IPS DF 6.9 (cell line): ENCODE data around the gene UBQLN4.
"Not testable (repeated sequence)": the region's sequence is repeated elsewhere in the genome, so short reads cannot be mapped to it uniquely, and the experiment has no call there.

Source experiments
- DNase-seq: peaks from one replicate; pipeline ENCODE4 v3.0.0-alpha.2; 2013; ENCODE audit warnings: low read depth, low spot score
- H3K27ac ChIP-seq: one replicate; pipeline ENCODE4 v1.5.1; 2013; ENCODE audit warnings: low read length, control low read depth
- H3K27me3 ChIP-seq: 2 replicates; pipeline ENCODE4 v1.6.1; 2013; ENCODE audit warnings: mild to moderate bottlenecking, low read length; ENCODE audit not compliant: control insufficient read depth, insufficient read depth
- H3K36me3 ChIP-seq: 2 replicates; pipeline ENCODE4 v1.6.1; 2013; ENCODE audit warnings: low read length; ENCODE audit not compliant: control insufficient read depth, insufficient read depth
- H3K4me1 ChIP-seq: 2 replicates; pipeline ENCODE4 v1.6.1; 2013; ENCODE audit warnings: low read length; ENCODE audit not compliant: control insufficient read depth, insufficient read depth
- H3K4me3 ChIP-seq: 2 replicates; pipeline ENCODE4 v1.5.1; 2013; ENCODE audit warnings: mild to moderate bottlenecking, low read length
- H3K9me3 ChIP-seq: 2 replicates; pipeline ENCODE4 v1.6.1; 2013; ENCODE audit warnings: low read length, inconsistent platforms; ENCODE audit not compliant: control insufficient read depth, insufficient read depth
- WGBS: extraction: QIAGEN DNeasy Blood & Tissue Kit; methylation state at CpG from one replicate; pipeline ENCODE4 v1.1.7; 2013; ENCODE audit warnings: mixed read lengths, missing lambda C conversion rate; ENCODE audit not compliant: insufficient read length, insufficient coverage; 5-methylcytosine and 5-hydroxymethylcytosine counted together

Gene UBQLN4

GRCh38 chr1:156048663-156049258 lies 4.8 kb downstream of the UBQLN4 start:
- H3K4me3 ChIP-seq: no peak overlapping the region
- peaks cover 10% of the 10 kb centered on the region for H3K36me3 ChIP-seq
- no peak for DNase-seq
- H3K27ac ChIP-seq: no peak overlapping the region
- no peaks in the 10 kb centered on the region for H3K27me3 ChIP-seq
- H3K9me3 ChIP-seq: no peaks in the 10 kb centered on the region
- H3K4me1 ChIP-seq: no peaks in the 10 kb centered on the region
- WGBS: no CpG with 5 or more reads among the region's 3 CpGs

- H3K27me3 ChIP-seq: no peaks in the 10 kb centered on the region
- no CpG with 5 or more reads among the region's 4 CpGs for WGBS
- no peak overlapping the region for H3K27ac ChIP-seq
- no peaks in the 10 kb centered on the region for H3K4me1 ChIP-seq
- H3K4me3 ChIP-seq: no peak overlapping the region
- H3K9me3 ChIP-seq: no peaks in the 10 kb centered on the region
- no peak for DNase-seq
- peaks cover 23% of the 10 kb centered on the region for H3K36me3 ChIP-seq
Measured at GRCh38 chr1:156045076-156045475, 8.5 kb downstream of the UBQLN4 start.

- no CpG with 5 or more reads among the region's 3 CpGs for WGBS
- H3K9me3 ChIP-seq: no peaks in the 10 kb centered on the region
- H3K4me1 ChIP-seq: no peaks in the 10 kb centered on the region
- H3K4me3 ChIP-seq: no peak overlapping the region
- H3K27ac ChIP-seq: no peak overlapping the region
- H3K36me3 ChIP-seq: peaks cover 17% of the 10 kb centered on the region
- DNase-seq: no peak
- H3K27me3 ChIP-seq: no peaks in the 10 kb centered on the region
Measured at GRCh38 chr1:156042828-156043227, 10.8 kb downstream of the UBQLN4 start.

- not testable (repeated sequence) for H3K4me1 ChIP-seq, H3K27ac ChIP-seq, H3K4me3 ChIP-seq, H3K9me3 ChIP-seq, DNase-seq, H3K36me3 ChIP-seq, H3K27me3 ChIP-seq
- 100% methylated on average over 1 of the region's 4 CpGs for WGBS
Measured at GRCh38 chr1:156034991-156035390, 18.6 kb downstream of the UBQLN4 start.

GRCh38 chr1:156033011-156033410 lies 20.6 kb downstream of the UBQLN4 start:
- DNase-seq: no peak
- Histone ChIP-seq H3K4me3 (no peak overlapping the region), H3K9me3 (no peaks in the 10 kb centered on the region), H3K4me1 (no peaks in the 10 kb centered on the region), H3K27me3 (no peaks in the 10 kb centered on the region; the same call in 1 of the 2 replicates), H3K27ac (no peak overlapping the region), H3K36me3 (no peaks in the 10 kb centered on the region)
- no CpG with 5 or more reads among the region's 6 CpGs for WGBS

- Histone ChIP-seq H3K9me3 (no peaks in the 10 kb centered on the region), H3K27me3 (no peaks in the 10 kb centered on the region), H3K4me3 (no peak overlapping the region), H3K36me3 (no peaks in the 10 kb centered on the region), H3K27ac (no peak overlapping the region), H3K4me1 (no peaks in the 10 kb centered on the region)
- WGBS: no CpG with 5 or more reads among the region's 4 CpGs
- no peak for DNase-seq
Measured at GRCh38 chr1:156026588-156026987, 27.0 kb downstream of the UBQLN4 start.

- H3K36me3 ChIP-seq: no peaks in the 10 kb centered on the region
- no peaks in the 10 kb centered on the region for H3K4me1 ChIP-seq
- peak; percentile 47 for DNase-seq
- WGBS: no CpG with 5 or more reads among the region's 9 CpGs
- H3K9me3 ChIP-seq: no peaks in the 10 kb centered on the region
- no peak overlapping the region for H3K4me3 ChIP-seq
- H3K27me3 ChIP-seq: no peaks in the 10 kb centered on the region
- H3K27ac ChIP-seq: no peak overlapping the region
Measured at GRCh38 chr1:156025876-156026275, 27.7 kb downstream of the UBQLN4 start.

- no peak for DNase-seq
- Histone ChIP-seq H3K4me3 (no peak overlapping the region), H3K27me3 (no peaks in the 10 kb centered on the region), H3K27ac (no peak overlapping the region), H3K9me3 (no peaks in the 10 kb centered on the region), H3K4me1 (0 out of 2 replicates have a peak, but pooled peaks cover under 1% of the 10 kb centered on the region), H3K36me3 (no peaks in the 10 kb centered on the region)
- WGBS: no CpG with 5 or more reads among the region's 5 CpGs
Measured at GRCh38 chr1:156024801-156025200, 28.8 kb downstream of the UBQLN4 start.

GRCh38 chr1:156021954-156022353 lies 31.6 kb downstream of the UBQLN4 start:
- DNase-seq: no peak
- H3K4me3 ChIP-seq: no peak overlapping the region
- H3K27me3 ChIP-seq: no peaks in the 10 kb centered on the region
- 0 out of 2 replicates have a peak, but pooled peaks cover 1% of the 10 kb centered on the region for H3K4me1 ChIP-seq
- H3K36me3 ChIP-seq: peaks cover 6% of the 10 kb centered on the region; the same call in 1 of the 2 replicates
- no peaks in the 10 kb centered on the region for H3K9me3 ChIP-seq
- no CpG with 5 or more reads among the region's 2 CpGs for WGBS
- no peak overlapping the region for H3K27ac ChIP-seq

GRCh38 chr1:156021093-156021428 lies 32.5 kb downstream of the UBQLN4 start:
- peaks cover 6% of the 10 kb centered on the region; the same call in 1 of the 2 replicates for H3K36me3 ChIP-seq
- H3K27ac ChIP-seq: no peak overlapping the region
- H3K9me3 ChIP-seq: no peaks in the 10 kb centered on the region
- DNase-seq: no peak
- H3K27me3 ChIP-seq: no peaks in the 10 kb centered on the region
- H3K4me1 ChIP-seq: 0 out of 2 replicates have a peak, but pooled peaks cover 1% of the 10 kb centered on the region
- no peak overlapping the region; the same call in 1 of the 2 replicates for H3K4me3 ChIP-seq
- WGBS: no CpG with 5 or more reads among the region's 4 CpGs
